ENCODE results near the gene TTC21B. TPM values are rescaled to one million over a fixed set of nuclear protein-coding genes. Genes with fewer than 3 reads are reported as not detected.

TTC21B gene
- total RNA-seq (10 to 100 TPM; 21.0 to 53.4 (median 23.1) TPM), polyA plus RNA-seq (10 to 100 TPM in 1 of 2 donors, 1 to 10 TPM in 1; 8.6 to 14.5 TPM)
- long read RNA-seq, donor 1, transcript TTC21B-203 (11 exons, 1,844 nt): major isoform, 7 of 30 reads
- long read RNA-seq, donor 1, partial matches to known transcripts: 18 of 30 reads
- long read RNA-seq, donor 1, other reads (novel, unspliced or antisense): 5 of 30 reads
- long read RNA-seq, donor 2, full-length matches to known transcripts: 3 of 18 reads
- long read RNA-seq, donor 2, partial matches to known transcripts: 15 of 18 reads
- long read RNA-seq, donor 2, other reads (novel, unspliced or antisense): 0 of 18 reads
- long read RNA-seq, donor 3, full-length matches to known transcripts: 14 of 16 reads
- long read RNA-seq, donor 3, partial matches to known transcripts: 0 of 16 reads
- long read RNA-seq, donor 3, other reads (novel, unspliced or antisense): 2 of 16 reads

DNA sequence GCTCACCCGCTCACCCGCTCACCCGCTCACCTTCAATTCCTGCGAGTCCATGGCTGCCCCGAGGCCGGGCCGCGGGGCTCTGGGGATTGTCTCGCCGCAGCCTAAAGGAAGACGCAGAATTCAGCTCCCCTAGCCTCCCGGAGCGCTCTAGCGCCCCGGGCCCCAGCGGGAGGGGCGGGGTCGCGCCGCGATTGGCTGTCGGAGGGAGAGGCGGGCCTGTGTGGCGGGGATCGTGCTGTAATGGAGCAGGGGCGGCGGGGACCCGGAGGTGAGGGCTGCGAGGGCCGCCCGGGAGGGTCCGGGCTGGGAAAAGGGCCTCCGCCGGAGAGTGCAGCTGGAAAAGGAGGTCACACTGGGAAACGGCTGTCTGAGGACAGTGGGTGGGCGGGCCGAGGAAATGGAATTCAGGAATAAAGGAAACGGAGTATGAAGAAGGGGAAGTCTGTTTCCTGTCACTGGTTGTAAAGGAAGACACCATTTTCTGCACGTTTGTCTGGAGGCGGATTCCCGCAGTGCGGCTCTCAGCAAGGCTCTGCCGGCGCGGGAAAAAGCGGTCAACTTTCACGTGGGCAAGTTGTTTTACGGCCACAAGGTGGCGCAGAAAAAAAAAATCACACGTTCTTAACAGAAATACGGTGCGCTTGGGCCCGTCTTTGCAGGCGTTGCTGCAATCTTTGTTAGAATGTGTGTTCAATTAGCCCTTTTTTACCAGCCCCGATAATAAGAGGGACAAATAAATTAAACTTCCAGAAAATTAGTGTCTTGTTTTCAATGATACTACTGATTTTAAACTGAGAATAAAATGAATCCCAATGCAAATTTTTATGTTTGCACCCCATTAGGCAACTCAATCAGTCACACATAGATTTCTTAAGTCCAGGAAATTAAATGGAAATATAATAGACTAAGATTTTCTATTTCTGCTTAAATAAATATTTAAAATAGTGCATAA is at the start of gene TTC21B:
Gene TTC21B (minus strand): TSS at position 122 of the 952 bp plus-strand sequence. CDS start 71 bp downstream, at position 51.
- DNase-seq: peak; percentile 94 to 96 (median 95)
- WGBS, 3 donors: 0% methylated on average over 54 to 55 of the region's 55 CpGs
- Histone ChIP-seq H3K27me3 (no peaks in the 10 kb centered on the region), H3K4me1 (ENCODE audit: insufficient read depth) (peaks cover 9% of the 10 kb centered on the region), H3K36me3 (no peaks in the 10 kb centered on the region), H3K27ac (peak within 1 kb of the TSS; percentile 61 to 67), H3K4me3 (peak within 1 kb of the TSS; percentile 68), H3K9me3 (no peaks in the 10 kb centered on the region)
- TF ChIP-seq POLR2A (IDR thresholded peaks at IDR 0.05): peak; percentile 59
- no peak for TF ChIP-seq EP300 (IDR thresholded peaks at IDR 0.05)
- TF ChIP-seq, protein P1, sequence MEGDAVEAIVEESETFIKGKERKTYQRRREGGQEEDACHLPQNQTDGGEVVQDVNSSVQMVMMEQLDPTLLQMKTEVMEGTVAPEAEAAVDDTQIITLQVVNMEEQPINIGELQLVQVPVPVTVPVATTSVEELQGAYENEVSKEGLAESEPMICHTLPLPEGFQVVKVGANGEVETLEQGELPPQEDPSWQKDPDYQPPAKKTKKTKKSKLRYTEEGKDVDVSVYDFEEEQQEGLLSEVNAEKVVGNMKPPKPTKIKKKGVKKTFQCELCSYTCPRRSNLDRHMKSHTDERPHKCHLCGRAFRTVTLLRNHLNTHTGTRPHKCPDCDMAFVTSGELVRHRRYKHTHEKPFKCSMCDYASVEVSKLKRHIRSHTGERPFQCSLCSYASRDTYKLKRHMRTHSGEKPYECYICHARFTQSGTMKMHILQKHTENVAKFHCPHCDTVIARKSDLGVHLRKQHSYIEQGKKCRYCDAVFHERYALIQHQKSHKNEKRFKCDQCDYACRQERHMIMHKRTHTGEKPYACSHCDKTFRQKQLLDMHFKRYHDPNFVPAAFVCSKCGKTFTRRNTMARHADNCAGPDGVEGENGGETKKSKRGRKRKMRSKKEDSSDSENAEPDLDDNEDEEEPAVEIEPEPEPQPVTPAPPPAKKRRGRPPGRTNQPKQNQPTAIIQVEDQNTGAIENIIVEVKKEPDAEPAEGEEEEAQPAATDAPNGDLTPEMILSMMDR (IDR thresholded peaks at IDR 0.05): peak; percentile 64 to 72 (median 69)
- intact Hi-C loops (cut with DNase I): loop anchor here in 1 of 4 donors (10.0 kb wide), 1 partner anchor 171 kb away; the partner anchor contains the start of gene SCN1A

DNA sequence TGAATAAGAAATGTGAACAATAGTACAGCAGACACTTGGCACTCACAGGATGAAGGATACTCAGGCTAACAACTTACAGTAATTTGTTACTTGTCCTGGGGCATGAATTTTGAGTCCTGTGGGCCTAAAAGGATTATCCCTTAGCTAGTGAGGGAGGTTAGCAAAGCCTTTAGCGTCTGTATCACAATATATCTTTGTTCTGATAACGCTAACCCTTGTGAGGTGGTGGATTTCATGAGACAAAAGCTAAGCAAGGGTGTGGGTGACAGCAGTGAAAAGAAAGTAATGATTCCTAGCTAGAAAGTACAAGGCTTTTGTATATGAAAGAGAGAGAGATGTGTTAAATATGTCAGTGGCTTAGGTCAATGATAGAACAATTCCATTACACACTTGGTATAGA is 46.8 kb upstream of the TTC21B start:
- WGBS, 3 donors: 73 to 79% (median 74%) methylated on average over 2 of the region's 2 CpGs
- Histone ChIP-seq H3K27me3 (no peaks in the 10 kb centered on the region), H3K4me1 (ENCODE audit: insufficient read depth) (no peaks in the 10 kb centered on the region), H3K4me3 (no peak overlapping the region), H3K27ac (no peak overlapping the region), H3K9me3 (no peaks in the 10 kb centered on the region), H3K36me3 (no peaks in the 10 kb centered on the region)
- TF ChIP-seq, protein P1 (IDR thresholded peaks at IDR 0.05): no peak
- no peak for TF ChIP-seq EP300 (IDR thresholded peaks at IDR 0.05)
- no peak for TF ChIP-seq POLR2A (IDR thresholded peaks at IDR 0.05)
- no peak for DNase-seq
- intact Hi-C loops (cut with DNase I): no loop called here

DNA sequence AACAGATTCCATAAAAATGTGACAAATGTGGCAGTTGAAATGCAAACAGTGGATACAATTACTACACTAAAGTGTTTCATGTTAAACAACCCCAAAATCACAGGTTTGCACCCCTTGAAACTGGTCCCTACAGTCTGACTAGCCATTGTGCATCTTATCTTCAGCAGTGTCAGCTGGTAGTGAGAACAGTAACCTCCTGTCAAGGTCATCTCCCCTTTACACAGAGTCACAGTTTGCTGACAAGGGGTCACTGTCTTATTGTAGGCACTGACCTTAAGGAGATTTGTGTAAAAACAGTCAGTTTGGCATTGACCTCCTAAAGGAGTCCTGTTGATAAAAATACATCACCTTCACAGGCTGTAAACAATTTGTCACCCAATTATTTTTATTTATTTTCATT is 37.3 kb upstream of the TTC21B start:
- DNase-seq: no peak
- intact Hi-C loops (cut with DNase I): no loop called here
- H3K27me3 ChIP-seq: no peaks in the 10 kb centered on the region
- TF ChIP-seq POLR2A (IDR thresholded peaks at IDR 0.05) (no peak), EP300 (IDR thresholded peaks at IDR 0.05) (no peak)
- TF ChIP-seq, protein P1 (IDR thresholded peaks at IDR 0.05): no peak
- H3K9me3 ChIP-seq: no peaks in the 10 kb centered on the region
- H3K27ac ChIP-seq: no peak overlapping the region
- H3K4me3 ChIP-seq: no peak overlapping the region
- H3K36me3 ChIP-seq: no peaks in the 10 kb centered on the region
- no peaks in the 10 kb centered on the region for H3K4me1 ChIP-seq (ENCODE audit: insufficient read depth)

DNA sequence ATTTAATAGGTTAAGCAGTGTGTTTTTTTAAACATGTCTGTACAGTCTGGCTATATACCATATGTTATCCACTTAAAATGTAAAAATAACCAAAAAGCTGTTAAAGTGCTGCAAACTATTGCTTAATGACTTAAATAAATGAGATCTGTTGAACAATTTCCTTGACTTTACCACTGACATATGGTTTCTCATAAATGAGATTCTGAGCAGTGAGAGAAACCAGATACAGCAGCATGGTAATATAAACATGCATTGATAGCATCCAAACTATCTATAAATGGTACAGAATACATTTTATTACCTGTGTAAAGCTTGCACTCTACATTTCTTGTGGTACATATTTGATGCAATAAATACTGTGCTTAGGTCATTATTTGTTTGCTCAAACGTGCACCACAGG is 36.3 kb upstream of the TTC21B start:
- 4 to 18% (median 10%) methylated on average over 1 of the region's 1 CpG for WGBS, 3 donors

More for the DNA sequence above, 36.3 kb upstream of the TTC21B start:
- no peaks in the 10 kb centered on the region for H3K36me3 ChIP-seq
- no peak for DNase-seq
- no peak overlapping the region for H3K4me3 ChIP-seq
- intact Hi-C loops (cut with DNase I): no loop called here
- no peaks in the 10 kb centered on the region for H3K4me1 ChIP-seq (ENCODE audit: insufficient read depth)
- TF ChIP-seq POLR2A (IDR thresholded peaks at IDR 0.05) (no peak), EP300 (IDR thresholded peaks at IDR 0.05) (no peak)
- TF ChIP-seq, protein P1 (IDR thresholded peaks at IDR 0.05): no peak
- H3K9me3 ChIP-seq: no peaks in the 10 kb centered on the region
- no peak overlapping the region for H3K27ac ChIP-seq
- no peaks in the 10 kb centered on the region for H3K27me3 ChIP-seq
